ENCODE results near the gene PLOD3.

Gene PLOD3

GRCh38 chr7:101241015-101241363 is 23.6 kb upstream of the PLOD3 start:
- TF ChIP-seq ZFX (IDR thresholded peaks at IDR 0.05) (no peak), CTCF (conservative IDR thresholded peaks at IDR 0.05) (no peak)
- H3K27ac ChIP-seq = no peak overlapping the region

GRCh38 chr7:101240226-101241014 is 23.0 kb upstream of the PLOD3 start:
- no peak overlapping the region for H3K27ac ChIP-seq
- TF ChIP-seq CTCF (conservative IDR thresholded peaks at IDR 0.05) (no peak), ZFX (IDR thresholded peaks at IDR 0.05) (no peak)

- TF ChIP-seq CTCF (conservative IDR thresholded peaks at IDR 0.05) = no peak
- no peak for TF ChIP-seq ZFX (IDR thresholded peaks at IDR 0.05)
- H3K27ac ChIP-seq = no peak overlapping the region
Measured at GRCh38 chr7:101239951-101240220, 22.5 kb upstream of the PLOD3 start.

GRCh38 chr7:101239191-101239950 is 22.0 kb upstream of the PLOD3 start:
- no peak overlapping the region for H3K27ac ChIP-seq
- TF ChIP-seq CTCF (conservative IDR thresholded peaks at IDR 0.05) (no peak), ZFX (IDR thresholded peaks at IDR 0.05) (no peak)

- H3K27ac ChIP-seq = no peak overlapping the region
- TF ChIP-seq CTCF (conservative IDR thresholded peaks at IDR 0.05) (no peak), ZFX (IDR thresholded peaks at IDR 0.05) (no peak)
Measured at GRCh38 chr7:101238226-101239182, 21.1 kb upstream of the PLOD3 start.

GRCh38 chr7:101237206-101238067 is 20.1 kb upstream of the PLOD3 start, which contains the start of gene CLDN15:
Gene CLDN15, minus strand, starts transcription at chr7:101237802. Its CDS starts 221 bp downstream, at chr7:101237581.
- TF ChIP-seq ZFX (IDR thresholded peaks at IDR 0.05) (no peak), CTCF (conservative IDR thresholded peaks at IDR 0.05) (no peak)
- no peak within 1 kb of the TSS for H3K27ac ChIP-seq

Data from C4-2B (cell line).